CD4-positive, alpha-beta T cell treated with Interleukin-2 at 100 ng/mL for 4 hours (primary cell): ENCODE results near the gene CTTNBP2.

Source experiments
- DNase-seq: peaks from one replicate; pipeline ENCODE4 v3.0.0-alpha.2; 2020; ENCODE audit warnings: low spot score

The CTTNBP2 gene

GRCh38 chr7:117782761-117783160, 90.5 kb downstream of the CTTNBP2 start:
- DNase-seq = no peak

GRCh38 chr7:117781707-117782106, 91.5 kb downstream of the CTTNBP2 start:
- no peak for DNase-seq

GRCh38 chr7:117780832-117781231, 92.4 kb downstream of the CTTNBP2 start:
- no peak for DNase-seq

GRCh38 chr7:117777335-117778142, 95.7 kb downstream of the CTTNBP2 start:
- no peak for DNase-seq

GRCh38 chr7:117776224-117776623, 97.0 kb downstream of the CTTNBP2 start:
- no peak for DNase-seq

GRCh38 chr7:117775801-117776200, 97.4 kb downstream of the CTTNBP2 start:
- no peak for DNase-seq

GRCh38 chr7:117774943-117775342, 98.3 kb downstream of the CTTNBP2 start:
- no peak for DNase-seq

- no peak for DNase-seq
These were observed 100.8 kb downstream of the CTTNBP2 start for GRCh38 chr7:117772421-117772820.

GRCh38 chr7:117771756-117772155, 101.5 kb downstream of the CTTNBP2 start:
- DNase-seq = no peak

- DNase-seq = no peak
These were observed 104.2 kb downstream of the CTTNBP2 start for GRCh38 chr7:117769085-117769484.

GRCh38 chr7:117767951-117768350, 105.3 kb downstream of the CTTNBP2 start:
- DNase-seq = no peak

- DNase-seq = no peak
These were observed 106.3 kb downstream of the CTTNBP2 start for GRCh38 chr7:117766913-117767312.

GRCh38 chr7:117764031-117764430, 109.2 kb downstream of the CTTNBP2 start:
- DNase-seq = no peak

GRCh38 chr7:117762055-117762454, 111.2 kb downstream of the CTTNBP2 start:
- no peak for DNase-seq

- no peak for DNase-seq
These were observed 113.1 kb downstream of the CTTNBP2 start for GRCh38 chr7:117759950-117760640.

GRCh38 chr7:117757440-117757839, 115.8 kb downstream of the CTTNBP2 start:
- no peak for DNase-seq

- DNase-seq = no peak
These were observed 116.6 kb downstream of the CTTNBP2 start for GRCh38 chr7:117756586-117757085.

- no peak for DNase-seq
These were observed 118.1 kb downstream of the CTTNBP2 start for GRCh38 chr7:117755136-117755535.

- DNase-seq = no peak
These were observed 121.5 kb downstream of the CTTNBP2 start for GRCh38 chr7:117751775-117752174.

GRCh38 chr7:117750612-117751563, 122.4 kb downstream of the CTTNBP2 start:
- no peak for DNase-seq

GRCh38 chr7:117741962-117742361, 131.3 kb downstream of the CTTNBP2 start:
- no peak for DNase-seq

- no peak for DNase-seq
These were observed 134.2 kb downstream of the CTTNBP2 start for GRCh38 chr7:117739085-117739484.
